MG63 (cell line): Measurements from ENCODE around the gene MEIOSIN. TPM values are rescaled to one million over a fixed set of nuclear protein-coding genes. Genes with fewer than 3 reads are reported as not detected.

Source experiments
- DNase-seq: peaks from one replicate; pipeline ENCODE4 v3.0.0-alpha.2; 2020
- H3K27me3 ChIP-seq: fragments of 250-450 bp; sonication (Bioruptor Pico); 2 replicates; pipeline ENCODE4 v1.5.1; 2020; ENCODE audit warnings: mild to moderate bottlenecking, moderate library complexity
- H3K36me3 ChIP-seq: fragments of 250-450 bp; sonication (Bioruptor Pico); 2 replicates; pipeline ENCODE4 v1.5.1; 2020; ENCODE audit warnings: mild to moderate bottlenecking, moderate library complexity
- H3K4me3 ChIP-seq: fragments of 250-450 bp; sonication (Bioruptor Pico); 2 replicates; pipeline ENCODE4 v1.5.1; 2020; ENCODE audit warnings: mild to moderate bottlenecking, moderate library complexity
- H3K9me3 ChIP-seq: fragments of 250-450 bp; sonication (Bioruptor Pico); 2 replicates; pipeline ENCODE4 v1.5.1; 2020; ENCODE audit warnings: mild to moderate bottlenecking, moderate library complexity
- total RNA-seq: library from RNA; depleted of rRNA; stranded (reverse); fragments of >200 nt; shearing (Covaris generic); gene quantifications from 2 replicates; pipeline ENCODE4 v1.2.3, GENCODE V29; 2014; ENCODE audit warnings: low replicate concordance

The MEIOSIN gene
- total RNA-seq, 1 experiment from 2014 or later = 0.99 TPM

DNA sequence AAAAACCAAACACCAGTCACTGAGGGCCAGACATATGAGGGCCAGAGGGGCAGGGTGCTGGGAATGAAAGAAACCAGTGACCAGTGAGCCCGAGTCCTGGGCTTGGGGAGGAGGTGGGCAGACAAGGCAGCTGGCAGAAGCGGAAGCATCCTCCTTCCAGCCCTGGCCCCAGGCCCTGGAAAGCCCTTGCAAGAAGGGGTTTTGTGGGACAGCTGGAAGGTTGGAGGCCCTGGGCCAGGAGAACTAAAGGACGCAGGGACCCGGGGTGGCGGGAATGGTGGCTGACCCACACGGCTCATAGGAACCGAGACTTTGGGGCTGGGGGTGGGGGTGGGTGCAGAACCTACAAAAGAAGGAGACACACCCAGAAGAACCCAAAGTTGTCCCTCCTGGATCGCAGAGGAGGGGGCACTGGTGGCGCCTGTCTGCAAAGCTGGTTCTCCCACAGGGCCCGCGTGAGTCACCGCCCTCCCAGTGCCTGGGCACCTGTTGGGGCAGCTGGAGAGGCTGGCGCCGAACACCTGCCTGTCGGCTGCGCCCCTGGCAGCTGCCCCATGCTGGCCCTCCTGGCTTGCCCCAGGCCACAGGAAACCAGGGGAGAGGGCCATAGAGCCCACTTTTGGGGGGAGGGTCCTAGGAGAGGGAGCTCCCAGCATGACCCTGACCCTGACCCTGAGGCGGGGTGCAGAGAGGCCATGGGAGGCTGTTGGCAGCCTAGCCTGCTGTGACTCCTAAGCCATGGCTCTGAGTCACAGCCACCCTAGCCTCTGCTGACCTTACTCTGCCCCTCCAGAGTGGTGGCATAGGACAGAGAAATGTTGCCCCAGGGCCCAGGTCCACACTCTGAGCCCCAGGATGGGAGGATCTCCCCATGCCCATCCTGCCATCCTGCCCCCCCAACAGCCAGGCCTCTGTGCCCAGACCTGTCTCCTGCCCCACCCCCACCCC is 48.2 kb downstream of the MEIOSIN start:
- no peaks in the 10 kb centered on the region for H3K9me3 ChIP-seq
- peak; percentile 87 for DNase-seq
- H3K36me3 ChIP-seq = peaks cover 72% of the 10 kb centered on the region
- peak overlapping the region; percentile 33 for H3K4me3 ChIP-seq
- no peaks in the 10 kb centered on the region for H3K27me3 ChIP-seq

DNA sequence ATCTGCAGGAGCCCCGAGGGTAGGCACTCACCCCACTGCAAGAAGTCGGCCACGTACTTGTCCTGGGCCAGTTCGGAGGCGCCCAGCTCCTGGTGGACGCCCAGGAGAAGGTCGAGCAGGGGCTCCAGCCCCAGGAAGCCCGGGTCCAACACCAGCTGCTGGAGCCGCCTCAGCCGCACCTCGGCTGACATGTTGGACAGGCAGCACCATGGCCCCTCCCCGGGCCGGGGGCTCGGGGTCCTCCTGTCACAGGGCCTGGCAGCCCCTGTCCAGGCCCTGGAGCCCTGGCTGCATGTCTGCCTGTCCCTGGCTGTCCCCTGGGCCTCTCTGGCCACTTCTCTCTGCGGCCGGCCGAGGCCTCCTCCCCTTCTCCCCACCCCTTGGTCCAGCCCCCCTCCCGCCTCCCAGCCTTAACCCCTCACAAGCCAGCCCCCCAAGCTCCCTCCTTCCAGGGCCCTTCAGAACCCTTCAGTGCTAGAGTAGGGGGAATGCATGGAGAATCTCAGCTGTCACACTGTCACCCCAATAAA is 49.0 kb downstream of the MEIOSIN start, which contains the start of gene DMPK:
DMPK (minus strand) TSS at position 329 of the 530 bp plus-strand sequence; CDS start at position 191, 138 bp downstream.
- DNase-seq = no peak
- peak within 1 kb of the TSS; percentile 33 for H3K4me3 ChIP-seq
- no peaks in the 10 kb centered on the region for H3K9me3 ChIP-seq
- H3K27me3 ChIP-seq = no peaks in the 10 kb centered on the region
- H3K36me3 ChIP-seq = peaks cover 72% of the 10 kb centered on the region

DNA sequence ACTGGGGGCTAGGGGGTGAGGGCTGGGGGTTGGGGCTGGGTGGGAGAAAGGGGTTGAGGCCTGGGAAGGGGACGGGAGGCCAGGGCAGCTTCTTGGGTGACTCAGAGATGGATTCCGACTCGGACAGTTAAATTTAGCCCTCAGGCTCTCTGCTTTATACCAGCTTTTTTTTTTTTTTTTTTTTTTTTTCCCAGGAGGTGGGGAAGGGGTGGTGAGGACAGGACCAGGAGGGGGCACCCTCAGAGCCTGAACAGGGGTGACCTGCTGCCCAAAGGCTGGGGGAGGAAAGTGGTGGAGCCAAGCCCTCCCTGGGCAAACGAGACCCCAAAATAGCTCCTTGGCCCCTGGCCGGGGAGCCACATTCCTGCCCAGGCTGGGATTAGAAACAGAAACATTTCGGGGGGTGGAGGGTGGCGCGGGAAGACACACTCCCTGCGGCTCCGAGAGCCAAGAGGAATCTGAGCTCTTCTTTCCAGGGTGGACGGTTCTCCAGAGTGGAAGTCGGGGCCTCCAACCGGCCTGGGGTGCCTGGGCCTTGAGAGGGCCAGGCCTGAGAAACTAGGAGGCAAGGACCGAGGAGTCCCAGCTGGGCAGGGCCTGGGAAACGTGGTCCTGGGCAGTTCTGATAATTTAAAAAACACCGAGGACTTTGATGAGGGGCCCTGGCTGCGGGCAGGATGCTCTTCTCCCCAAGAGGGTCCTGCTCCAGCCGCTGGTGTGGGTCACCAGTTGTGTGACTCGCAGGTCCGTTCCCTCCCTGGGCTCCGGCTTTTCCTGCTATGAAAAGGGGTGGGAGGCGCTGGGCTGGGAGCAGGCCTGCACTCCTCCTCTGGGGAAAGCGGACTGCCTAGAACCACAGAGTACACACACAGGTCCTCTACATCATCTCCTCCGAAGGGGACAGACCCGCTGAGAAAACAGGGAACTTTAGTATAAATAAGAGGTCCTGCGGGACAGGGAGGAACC is 49.9 kb downstream of the MEIOSIN start:
- no peaks in the 10 kb centered on the region for H3K9me3 ChIP-seq
- H3K4me3 ChIP-seq = no peak overlapping the region; the same call in 1 of the 2 replicates
- peak; percentile 86 for DNase-seq
- peaks cover 72% of the 10 kb centered on the region for H3K36me3 ChIP-seq
- H3K27me3 ChIP-seq = no peaks in the 10 kb centered on the region

DNA sequence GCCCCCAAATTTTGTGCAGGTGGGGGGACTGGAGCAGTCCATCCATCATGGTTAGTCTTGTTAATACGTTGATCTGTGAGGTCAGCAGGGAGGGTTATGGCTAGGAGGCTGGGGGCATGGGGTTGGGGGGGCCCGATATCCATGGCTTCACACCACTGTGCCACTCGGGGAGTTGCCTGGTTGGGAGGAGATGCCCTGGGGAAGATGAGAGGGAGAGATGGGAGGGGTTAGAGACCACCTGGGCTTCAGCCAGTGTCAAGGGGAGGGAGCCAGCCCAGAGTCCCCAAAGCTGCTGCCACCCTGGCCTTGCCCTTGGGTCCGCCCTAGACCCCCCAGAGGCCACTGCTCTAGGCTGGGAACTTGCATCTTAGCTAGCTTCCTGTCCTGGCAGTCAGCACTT is 50.9 kb downstream of the MEIOSIN start:
- DNase-seq = no peak
- Histone ChIP-seq H3K9me3 (no peaks in the 10 kb centered on the region), H3K36me3 (peaks cover 72% of the 10 kb centered on the region), H3K4me3 (no peak overlapping the region), H3K27me3 (no peaks in the 10 kb centered on the region)

DNA sequence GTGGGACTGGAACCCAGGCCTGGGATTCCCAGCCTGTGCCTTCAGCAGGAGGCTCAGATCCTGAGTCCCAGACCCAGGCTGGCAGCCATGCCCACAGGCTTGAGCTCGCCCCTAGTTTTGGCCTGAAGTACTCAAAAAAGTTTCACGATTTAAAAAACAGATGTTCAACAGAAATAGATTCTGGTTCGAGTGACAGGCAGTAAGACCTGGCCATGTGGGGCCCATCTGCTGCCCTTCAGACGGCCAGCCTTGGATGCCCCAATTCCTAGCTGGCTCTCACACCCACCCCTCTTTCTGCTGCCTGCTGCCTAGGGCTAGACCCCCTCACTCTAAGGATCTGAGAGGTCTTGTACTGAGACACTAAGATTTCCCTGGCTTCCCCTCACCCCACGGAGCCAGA is 51.9 kb downstream of the MEIOSIN start:
- Histone ChIP-seq H3K4me3 (no peak overlapping the region), H3K36me3 (peaks cover 73% of the 10 kb centered on the region), H3K27me3 (no peaks in the 10 kb centered on the region), H3K9me3 (no peaks in the 10 kb centered on the region)
- DNase-seq = no peak

DNA sequence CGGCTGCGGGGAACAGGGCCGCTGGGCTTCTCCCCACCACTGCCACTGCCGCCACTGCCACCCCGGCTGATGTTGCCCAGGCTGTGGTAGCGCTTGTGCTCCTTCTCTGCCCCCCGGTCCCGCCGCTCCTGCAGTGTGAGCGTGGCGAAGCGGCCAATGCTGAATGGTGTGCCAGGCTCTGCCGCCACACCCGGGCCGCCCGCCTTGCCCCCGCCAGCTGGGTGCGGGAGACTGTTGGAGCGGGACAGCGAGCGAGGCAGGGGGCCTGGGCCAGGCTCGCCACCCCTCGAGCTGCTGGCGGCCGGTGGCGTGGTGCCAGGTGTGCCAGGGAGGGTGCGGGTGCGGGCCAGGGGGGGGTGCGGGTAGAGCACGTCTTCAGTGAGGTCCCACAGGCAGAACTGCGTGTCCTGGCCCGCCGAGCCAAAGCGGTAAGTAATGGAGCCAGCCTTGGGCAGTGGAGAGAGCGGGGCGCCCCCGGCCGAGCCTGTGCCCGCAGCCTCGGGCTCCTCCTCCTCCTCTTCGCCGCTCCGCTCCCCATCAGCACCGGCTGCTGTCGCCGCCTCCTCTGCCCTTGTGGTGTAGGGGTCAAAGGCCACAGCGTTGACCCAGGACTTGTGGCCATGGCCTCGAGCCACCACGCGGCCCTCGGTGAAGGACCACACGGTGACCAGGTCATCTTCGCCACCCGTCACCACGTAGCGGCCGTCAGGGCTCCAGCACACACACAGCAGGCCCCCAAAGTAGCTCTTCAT is 52.7 kb downstream of the MEIOSIN start:
- Histone ChIP-seq H3K27me3 (no peaks in the 10 kb centered on the region), H3K9me3 (no peaks in the 10 kb centered on the region), H3K4me3 (no peak overlapping the region), H3K36me3 (peaks cover 73% of the 10 kb centered on the region)
- DNase-seq = no peak

DNA sequence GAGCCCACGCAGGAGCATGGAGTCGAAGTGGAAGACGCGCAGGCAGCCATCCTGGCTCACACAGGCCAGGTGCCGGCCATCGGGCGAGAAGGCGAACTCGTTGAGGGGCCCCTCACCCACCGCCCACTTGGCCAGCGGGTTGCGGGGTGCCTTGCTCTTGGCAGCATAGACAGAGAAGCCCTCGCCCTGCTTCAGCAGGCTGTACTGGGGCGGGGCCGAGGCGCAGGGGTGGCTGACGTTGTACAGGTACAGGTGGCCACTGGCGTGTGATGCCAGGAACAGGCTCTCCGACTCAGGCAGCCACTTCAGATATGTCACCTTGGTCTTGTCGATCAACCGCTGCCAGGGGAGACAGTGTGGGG is 53.3 kb downstream of the MEIOSIN start:
- peaks cover 78% of the 10 kb centered on the region for H3K36me3 ChIP-seq
- no peaks in the 10 kb centered on the region for H3K9me3 ChIP-seq
- no peak overlapping the region for H3K4me3 ChIP-seq
- DNase-seq = no peak
- H3K27me3 ChIP-seq = no peaks in the 10 kb centered on the region

DNA sequence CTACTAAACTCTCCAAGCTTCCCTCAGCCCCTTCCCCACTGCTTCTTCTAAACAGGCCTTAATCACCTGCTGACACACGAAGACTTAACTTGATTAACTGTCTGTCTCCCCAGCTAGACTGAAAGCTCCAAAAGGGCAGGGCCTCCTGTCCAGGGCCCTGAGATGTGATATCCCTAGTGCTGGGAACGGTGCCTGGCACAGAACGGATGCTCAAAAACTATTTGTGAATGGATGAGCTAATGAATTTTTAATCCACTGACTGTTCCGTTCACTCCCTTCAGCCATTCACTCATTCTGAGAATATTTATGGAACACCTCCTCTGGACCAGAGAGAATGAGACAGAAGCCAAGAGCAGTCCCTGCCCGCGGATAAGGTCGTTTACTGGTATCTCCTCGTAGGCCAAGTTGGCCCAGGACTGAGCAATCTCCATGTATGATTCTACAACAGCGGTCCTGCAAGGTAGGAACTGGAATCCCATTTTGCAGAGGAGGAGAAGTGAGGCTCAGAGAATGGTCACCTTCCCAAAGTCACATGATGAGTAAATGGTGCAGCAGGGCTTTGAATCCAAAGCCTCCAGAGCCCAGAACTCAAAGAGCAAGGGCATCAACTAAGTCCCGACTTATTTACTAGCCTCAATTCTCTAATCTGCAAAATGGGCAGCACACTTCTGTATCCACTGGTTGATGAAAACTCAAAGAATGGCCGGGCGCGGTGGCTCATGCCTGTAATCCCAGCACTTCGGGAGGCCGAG is 56.0 kb downstream of the MEIOSIN start:
- Histone ChIP-seq H3K4me3 (no peak overlapping the region), H3K9me3 (no peaks in the 10 kb centered on the region), H3K27me3 (no peaks in the 10 kb centered on the region), H3K36me3 (peaks cover 70% of the 10 kb centered on the region)
- no peak for DNase-seq

DNA sequence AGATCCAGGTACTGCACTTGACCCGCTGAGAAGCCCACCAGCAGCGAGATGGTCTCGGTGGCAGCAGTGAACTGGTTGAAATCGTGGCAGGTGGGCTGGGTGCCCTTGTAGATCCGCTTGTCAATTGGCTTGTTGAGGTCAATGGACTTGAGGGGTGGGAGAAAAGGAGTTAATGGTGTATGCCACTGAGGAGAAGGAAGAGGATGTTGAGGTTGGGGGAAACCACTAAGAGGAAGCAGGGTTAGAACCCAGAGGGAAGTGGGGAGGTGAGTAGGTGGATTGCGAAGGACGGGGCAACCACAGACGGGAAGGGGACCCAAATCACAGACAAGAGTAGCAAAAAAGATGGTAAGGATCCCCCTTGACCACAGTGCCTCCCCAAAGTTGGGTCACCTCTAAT is 57.7 kb downstream of the MEIOSIN start:
- Histone ChIP-seq H3K27me3 (no peaks in the 10 kb centered on the region), H3K9me3 (no peaks in the 10 kb centered on the region), H3K36me3 (peaks cover 56% of the 10 kb centered on the region), H3K4me3 (peak overlapping the region; percentile 91)
- DNase-seq = no peak

DNA sequence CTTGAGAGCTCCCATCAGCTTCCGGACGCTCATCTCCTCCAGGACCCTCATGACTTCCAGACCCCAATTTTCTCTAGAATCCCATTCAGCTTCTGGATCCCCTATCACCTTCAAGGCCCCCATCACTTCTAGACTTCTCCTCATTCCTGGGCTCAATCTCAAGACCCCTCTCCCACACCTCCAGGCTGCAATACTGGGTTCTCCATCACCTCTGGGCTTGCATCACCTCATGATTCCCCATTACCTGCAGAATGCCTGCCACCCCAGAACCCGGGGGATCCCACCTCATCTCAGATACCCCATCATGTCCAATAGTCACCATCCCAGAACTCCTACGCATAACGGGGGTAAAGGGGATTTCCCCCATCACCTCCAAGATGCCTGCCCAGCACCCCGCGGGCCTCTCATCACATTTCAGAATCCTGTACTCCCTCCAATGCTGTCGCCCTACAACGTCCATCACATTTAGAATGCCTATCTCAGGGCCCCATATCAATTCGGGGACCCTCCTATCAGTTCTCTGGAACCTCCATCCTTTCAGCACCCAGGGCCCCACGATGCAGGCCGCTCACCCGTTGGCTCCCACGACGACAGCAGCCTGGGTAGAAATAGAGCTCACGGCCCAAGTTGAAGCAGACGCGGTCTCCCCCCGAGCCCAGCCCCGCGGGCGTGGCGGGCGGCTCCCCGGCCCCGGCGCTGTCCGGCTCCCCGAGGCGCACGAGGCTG is 58.7 kb downstream of the MEIOSIN start:
- Histone ChIP-seq H3K4me3 (peak overlapping the region; percentile 91), H3K36me3 (peaks cover 47% of the 10 kb centered on the region), H3K9me3 (no peaks in the 10 kb centered on the region), H3K27me3 (no peaks in the 10 kb centered on the region)
- DNase-seq = no peak

DNA sequence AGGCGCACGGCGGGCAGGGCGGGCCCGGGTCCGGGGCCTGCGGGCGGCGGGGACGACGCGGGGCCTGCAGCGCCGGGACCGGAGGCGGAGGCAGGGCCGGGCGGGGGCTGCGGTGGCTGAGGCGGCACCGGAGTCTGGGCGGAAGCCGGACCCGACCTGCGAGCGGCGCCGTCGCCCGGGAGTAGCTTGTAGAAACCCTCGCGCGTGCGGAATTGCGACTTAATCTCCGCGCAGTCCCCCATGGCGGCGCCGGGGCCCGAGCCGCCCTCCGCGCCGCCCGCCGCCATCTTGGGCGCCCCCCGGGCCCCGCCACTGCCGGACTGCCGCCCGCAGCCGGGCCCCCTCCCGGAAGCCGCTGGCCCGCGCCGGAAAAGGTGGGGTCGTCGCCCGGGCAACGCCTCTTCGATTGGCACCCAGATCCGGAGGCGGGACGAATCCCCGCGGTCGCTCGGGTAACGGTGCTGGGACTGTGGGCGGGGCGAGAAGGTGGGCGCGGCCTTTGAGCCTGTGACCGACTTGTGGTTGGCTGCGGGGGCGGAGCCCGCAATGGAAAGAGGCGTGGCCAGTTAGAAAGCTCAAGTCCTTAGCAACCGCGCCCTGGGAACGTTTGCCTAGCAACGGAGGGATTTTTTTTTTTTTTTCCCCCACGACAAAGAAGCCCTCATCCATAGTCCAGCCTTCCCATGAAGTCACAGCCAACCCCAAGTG is 59.4 kb downstream of the MEIOSIN start, which contains the start of gene DMWD:
DMWD (minus strand) TSS at position 376 of the 708 bp plus-strand sequence; CDS start at position 287, 89 bp downstream.
- H3K27me3 ChIP-seq = no peaks in the 10 kb centered on the region
- peak; percentile 98 for DNase-seq
- H3K9me3 ChIP-seq = no peaks in the 10 kb centered on the region
- peaks cover 39% of the 10 kb centered on the region for H3K36me3 ChIP-seq
- peak within 1 kb of the TSS; percentile 91 for H3K4me3 ChIP-seq

DNA sequence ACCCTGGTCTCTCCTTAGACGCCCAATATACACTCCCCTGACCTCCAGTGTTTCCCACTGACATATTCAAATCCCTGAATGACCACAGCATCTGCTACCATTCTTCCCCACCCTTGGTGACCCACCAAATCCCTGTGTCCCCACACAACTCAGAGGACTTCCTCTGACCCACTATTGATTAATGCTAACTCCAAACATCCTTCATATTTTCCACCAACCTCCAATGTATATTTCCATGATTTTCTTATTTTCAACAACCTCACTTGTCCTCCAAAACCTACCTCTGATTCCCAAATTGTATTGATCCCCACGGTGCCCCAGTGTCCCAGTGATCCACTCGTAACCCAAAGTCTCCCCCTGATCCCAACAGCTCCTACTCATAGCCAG is 59.9 kb downstream of the MEIOSIN start:
- Histone ChIP-seq H3K36me3 (peaks cover 34% of the 10 kb centered on the region), H3K9me3 (no peaks in the 10 kb centered on the region), H3K4me3 (peak overlapping the region; percentile 91), H3K27me3 (no peaks in the 10 kb centered on the region)
- no peak for DNase-seq

DNA sequence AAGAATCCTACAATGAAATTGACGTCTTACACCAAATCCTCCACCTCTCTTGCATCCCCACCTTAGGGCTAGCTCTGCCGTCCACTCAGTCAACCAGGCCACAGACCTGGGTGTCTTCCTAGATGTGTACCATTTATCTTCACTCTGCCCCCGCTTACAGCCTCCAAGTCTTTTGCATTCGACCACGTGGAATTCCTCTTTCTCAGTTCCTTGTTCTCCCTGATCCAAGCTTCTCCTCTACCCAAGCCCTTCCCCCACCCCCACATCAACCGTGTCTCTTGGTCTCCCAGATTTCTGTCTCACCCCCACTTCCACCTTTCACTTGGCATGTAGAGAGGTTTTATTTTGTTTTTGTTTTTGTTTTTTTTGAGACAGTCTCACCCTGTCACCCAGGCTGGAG is 60.6 kb downstream of the MEIOSIN start:
- no peak for DNase-seq
- H3K9me3 ChIP-seq = no peaks in the 10 kb centered on the region
- no peaks in the 10 kb centered on the region for H3K27me3 ChIP-seq
- peaks cover 28% of the 10 kb centered on the region for H3K36me3 ChIP-seq
- H3K4me3 ChIP-seq = no peak overlapping the region

DNA sequence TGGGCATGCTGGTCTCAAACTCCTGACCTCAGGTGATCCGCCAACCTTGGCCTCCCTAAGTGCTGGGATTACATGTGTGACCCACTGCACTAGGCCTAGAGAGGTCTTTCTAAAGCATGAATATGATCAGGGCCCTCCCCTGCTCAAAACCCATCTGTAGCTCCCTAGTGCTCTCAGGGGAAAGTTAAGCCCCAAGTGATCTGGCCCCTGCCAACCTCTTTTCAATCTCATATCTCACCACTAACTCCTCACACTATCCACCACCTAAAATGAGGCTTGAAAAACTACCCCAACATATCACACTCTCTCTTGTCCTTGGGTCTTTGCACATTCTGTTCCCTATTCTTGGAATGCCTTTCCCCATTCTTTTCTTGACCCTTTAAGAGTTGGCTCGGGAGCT is 61.4 kb downstream of the MEIOSIN start:
- Histone ChIP-seq H3K27me3 (no peaks in the 10 kb centered on the region), H3K36me3 (peaks cover 20% of the 10 kb centered on the region), H3K4me3 (no peak overlapping the region), H3K9me3 (no peaks in the 10 kb centered on the region)
- DNase-seq = no peak
